Heart left ventricle (tissue), 13 donors: Measurements from ENCODE around the gene FBN1.

Experiments used
- POLR2A ChIP-seq, 2 donors: fragments of 450-650 bp; IDR thresholded peaks; one replicate each; pipeline ENCODE4 v1.6.1; 2017; ENCODE audit warnings: antibody characterized with exemption in 2 of 2, mild to moderate bottlenecking in 2 of 2, moderate library complexity in 2 of 2
- TF ChIP-seq, protein P1 (sequence below), 12 donors: fragments of 200-600 bp; sonication (generic) in 4 of 12; IDR thresholded peaks; one replicate each; pipeline versions ENCODE4 v1.5.0 to v1.8.0; 2018 to 2022; ENCODE audit warnings: antibody characterized with exemption in 12 of 12, mild to moderate bottlenecking in 5 of 12
- donor health status: ischemic (EF 13 %, LVEDD 7.1; RV severe dilation, severe dysfunction).
- donor health status: DM: no; HTN: yes; CAD: no.
- donor health status: DM: no; HTN: no; CAD: no.
- donor health status: ischemic (EF 25% LVEDD 6.9; RV normal size, moderate dysfunction).
- donor health status: ischemic (EF 25% LVEDD 5.7; RV mildly dilated, moderate dysfunction).
- donor health status: ischemic (EF 35%, LVEDD 5.7; RV mildly dilated, moderate dysfunction).
- donor health status: nonischemic (EF 11% LVEDD 7.7; RV severe dilation, severe dysfunction).
- donor health status: DM: yes; HTN: yes; CAD: no.
- donor health status: PGD.
- donor health status: ischemic (EF 29% LVEDD 5.4; RV normal size, mild dysfunction).
- donor health status: nonischemic (EF 23%, LVEDD 6.1; RV moderate dilation, normal function).

DNA sequence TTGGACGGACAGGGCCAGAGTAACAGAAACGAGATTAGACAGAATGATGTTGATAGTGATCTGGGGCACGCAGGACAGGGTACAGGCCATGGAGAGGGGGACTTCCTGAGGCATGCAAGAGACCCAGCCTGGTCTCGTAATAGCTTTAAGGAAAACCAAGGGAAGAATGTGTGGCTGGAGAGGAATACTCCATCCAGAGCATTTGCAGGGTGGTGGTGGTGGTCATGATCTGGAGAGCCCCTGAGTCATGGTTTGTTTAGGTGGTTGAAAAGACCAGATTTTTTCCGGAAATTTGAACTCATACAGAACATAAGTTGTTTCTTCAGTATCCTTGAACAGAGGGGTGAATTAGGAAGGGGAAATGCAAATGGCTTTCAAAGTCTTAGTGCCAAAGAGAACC lies 175.8 kb downstream of the FBN1 start:
- TF ChIP-seq, protein P1, sequence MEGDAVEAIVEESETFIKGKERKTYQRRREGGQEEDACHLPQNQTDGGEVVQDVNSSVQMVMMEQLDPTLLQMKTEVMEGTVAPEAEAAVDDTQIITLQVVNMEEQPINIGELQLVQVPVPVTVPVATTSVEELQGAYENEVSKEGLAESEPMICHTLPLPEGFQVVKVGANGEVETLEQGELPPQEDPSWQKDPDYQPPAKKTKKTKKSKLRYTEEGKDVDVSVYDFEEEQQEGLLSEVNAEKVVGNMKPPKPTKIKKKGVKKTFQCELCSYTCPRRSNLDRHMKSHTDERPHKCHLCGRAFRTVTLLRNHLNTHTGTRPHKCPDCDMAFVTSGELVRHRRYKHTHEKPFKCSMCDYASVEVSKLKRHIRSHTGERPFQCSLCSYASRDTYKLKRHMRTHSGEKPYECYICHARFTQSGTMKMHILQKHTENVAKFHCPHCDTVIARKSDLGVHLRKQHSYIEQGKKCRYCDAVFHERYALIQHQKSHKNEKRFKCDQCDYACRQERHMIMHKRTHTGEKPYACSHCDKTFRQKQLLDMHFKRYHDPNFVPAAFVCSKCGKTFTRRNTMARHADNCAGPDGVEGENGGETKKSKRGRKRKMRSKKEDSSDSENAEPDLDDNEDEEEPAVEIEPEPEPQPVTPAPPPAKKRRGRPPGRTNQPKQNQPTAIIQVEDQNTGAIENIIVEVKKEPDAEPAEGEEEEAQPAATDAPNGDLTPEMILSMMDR (IDR thresholded peaks at IDR 0.05) = no peak
- no peak for TF ChIP-seq POLR2A (IDR thresholded peaks at IDR 0.05)
